Stimulated activated CD8-positive, alpha-beta memory T cell treated with anti-CD3 and anti-CD28 coated beads, Interleukin-4, amount 100 ng/mL, for 1 hour (primary cell): ENCODE data around the gene DIP2C.
"Not testable (repeated sequence)": the region's sequence is repeated elsewhere in the genome, so short reads cannot be mapped to it uniquely, and the experiment has no call there.

Experiments
- DNase-seq, 2 donors: peaks; one replicate each; pipeline ENCODE4 v3.0.0-alpha.2; 2020; ENCODE audit warnings: low read depth in 2 of 2, low spot score in 1 of 2

DIP2C gene

GRCh38 chr10:458421-458851 is 231.0 kb downstream of the DIP2C start:
- no peak for DNase-seq

- no peak for DNase-seq
These were observed 233.0 kb downstream of the DIP2C start for GRCh38 chr10:456486-456885.

GRCh38 chr10:454860-455259 is 234.6 kb downstream of the DIP2C start:
- no peak for DNase-seq

GRCh38 chr10:453647-454046 is 235.8 kb downstream of the DIP2C start:
- no peak for DNase-seq

- DNase-seq: no peak
These were observed 236.7 kb downstream of the DIP2C start for GRCh38 chr10:452512-453426.

GRCh38 chr10:451856-452255 is 237.6 kb downstream of the DIP2C start:
- no peak for DNase-seq

- DNase-seq: peak in 1 of 2 donors; percentile 7
These were observed 238.4 kb downstream of the DIP2C start for GRCh38 chr10:451021-451471.

- DNase-seq: no peak
These were observed 239.0 kb downstream of the DIP2C start for GRCh38 chr10:450463-450862.

GRCh38 chr10:449331-449730 is 240.1 kb downstream of the DIP2C start:
- DNase-seq: not testable (repeated sequence)

- no peak for DNase-seq
These were observed 246.0 kb downstream of the DIP2C start for GRCh38 chr10:443459-443858.

GRCh38 chr10:442209-442608 is 247.3 kb downstream of the DIP2C start:
- no peak for DNase-seq

GRCh38 chr10:441659-442058 is 247.8 kb downstream of the DIP2C start:
- DNase-seq: no peak

GRCh38 chr10:440127-440526 is 249.3 kb downstream of the DIP2C start:
- no peak for DNase-seq

GRCh38 chr10:437698-438490 is 251.6 kb downstream of the DIP2C start:
- no peak for DNase-seq

GRCh38 chr10:436911-437665 is 252.4 kb downstream of the DIP2C start:
- no peak for DNase-seq

GRCh38 chr10:436013-436697 is 253.3 kb downstream of the DIP2C start:
- DNase-seq: no peak

- no peak for DNase-seq
These were observed 254.1 kb downstream of the DIP2C start for GRCh38 chr10:435397-435796.

- no peak for DNase-seq
These were observed 259.8 kb downstream of the DIP2C start for GRCh38 chr10:429696-430095.

- DNase-seq: no peak
These were observed 261.5 kb downstream of the DIP2C start for GRCh38 chr10:427761-428519.

GRCh38 chr10:425365-425764 is 264.1 kb downstream of the DIP2C start:
- not testable (repeated sequence) for DNase-seq
